Ectodermal cell (in vitro differentiated cells): ENCODE results near the gene TMEM266. TPM values are rescaled to one million over a fixed set of nuclear protein-coding genes. Genes with fewer than 3 reads are reported as not detected.
"Not testable (repeated sequence)": the region's sequence is repeated elsewhere in the genome, so short reads cannot be mapped to it uniquely, and the experiment has no call there.

ENCODE experiments used
- H3K27ac ChIP-seq: 2 replicates; pipeline ENCODE4 v1.7.0; 2013; ENCODE audit warnings: mild to moderate bottlenecking, low read depth, low read length; ENCODE audit not compliant: insufficient read depth, poor library complexity, severe bottlenecking
- H3K27me3 ChIP-seq: 2 replicates; pipeline ENCODE4 v1.7.0; 2013; ENCODE audit warnings: mild to moderate bottlenecking, low read length; ENCODE audit not compliant: insufficient read depth, control insufficient read depth, poor library complexity, severe bottlenecking
- H3K36me3 ChIP-seq: one replicate; pipeline ENCODE4 v1.7.0; 2013; ENCODE audit warnings: low read length; ENCODE audit not compliant: control insufficient read depth, insufficient read depth
- H3K4me1 ChIP-seq: one replicate; pipeline ENCODE4 v1.7.0; 2013; ENCODE audit warnings: low read length; ENCODE audit not compliant: control insufficient read depth, insufficient read depth
- H3K4me3 ChIP-seq: 2 replicates; pipeline ENCODE4 v1.7.0; 2013; ENCODE audit warnings: low read depth, low read length, control low read depth; ENCODE audit not compliant: insufficient read depth
- H3K9me3 ChIP-seq: 2 replicates; pipeline ENCODE4 v1.7.0; 2013; ENCODE audit warnings: mild to moderate bottlenecking, low read length, moderate library complexity; ENCODE audit not compliant: control insufficient read depth
- WGBS, 2 experiments: methylation state at CpG; one replicate each; pipeline ENCODE4 v1.1.7; 2013; ENCODE audit warnings: missing lambda C conversion rate in 2 of 2; 5-methylcytosine and 5-hydroxymethylcytosine counted together
- polyA plus RNA-seq, 4 experiments: library from polyadenylated mRNA; stranded (reverse); fragments of 50-300 nt; gene quantifications; one replicate each; pipeline ENCODE4 v1.2.3, GENCODE V29; 2013

Gene TMEM266
- polyA plus RNA-seq (2013, experiment 1 of 4): 0.96 TPM
- polyA plus RNA-seq (2013, experiment 2 of 4): 0.69 TPM
- 1.2 TPM for polyA plus RNA-seq (2013, experiment 3 of 4)
- polyA plus RNA-seq (2013, experiment 4 of 4): 0.93 TPM

GRCh38 chr15:76059320-76060117 lies at the start of gene TMEM266:
Gene TMEM266, plus strand, starts transcription at chr15:76059985. Its CDS starts 74,279 bp downstream, at chr15:76134264.
- no peaks in the 10 kb centered on the region for H3K9me3 ChIP-seq
- 0% methylated on average over 107 of the region's 107 CpGs for WGBS, 2 experiments
- H3K27me3 ChIP-seq: peaks cover 37% of the 10 kb centered on the region
- no peak within 1 kb of the TSS for H3K27ac ChIP-seq
- no peaks in the 10 kb centered on the region for H3K36me3 ChIP-seq
- H3K4me3 ChIP-seq: peak within 1 kb of the TSS; percentile 62
- H3K4me1 ChIP-seq: no peaks in the 10 kb centered on the region

GRCh38 chr15:76010613-76011012 lies 49.2 kb upstream of the TMEM266 start:
- 100% methylated on average over 1 of the region's 2 CpGs; no CpG with 5 or more reads in 1 of the 2 experiments for WGBS, 2 experiments
- Histone ChIP-seq H3K27ac (no peak overlapping the region), H3K27me3 (no peaks in the 10 kb centered on the region), H3K4me1 (no peaks in the 10 kb centered on the region), H3K4me3 (no peak overlapping the region), H3K9me3 (no peaks in the 10 kb centered on the region), H3K36me3 (no peaks in the 10 kb centered on the region)

GRCh38 chr15:76011627-76012551 lies 47.9 kb upstream of the TMEM266 start, which contains the start of gene NRG4:
Gene NRG4, minus strand, starts transcription at chr15:76012424. Its CDS starts 1,194 bp downstream, at chr15:76011230.
- peak within 1 kb of the TSS; percentile 31 for H3K27ac ChIP-seq
- WGBS, 2 experiments: 84 to 87% methylated on average over 13 of the region's 13 CpGs
- H3K4me3 ChIP-seq: no peak within 1 kb of the TSS
- H3K4me1 ChIP-seq: no peaks in the 10 kb centered on the region
- H3K36me3 ChIP-seq: no peaks in the 10 kb centered on the region
- H3K9me3 ChIP-seq: no peaks in the 10 kb centered on the region
- H3K27me3 ChIP-seq: no peaks in the 10 kb centered on the region

GRCh38 chr15:76013470-76013869 lies 46.3 kb upstream of the TMEM266 start:
- not testable (repeated sequence) for H3K4me3 ChIP-seq, H3K27me3 ChIP-seq, H3K4me1 ChIP-seq, H3K27ac ChIP-seq, H3K36me3 ChIP-seq, H3K9me3 ChIP-seq
- WGBS, 2 experiments: 94 to 98% methylated on average over 3 to 4 of the region's 4 CpGs

- Histone ChIP-seq H3K27ac (no peak overlapping the region), H3K36me3 (no peaks in the 10 kb centered on the region), H3K9me3 (no peaks in the 10 kb centered on the region), H3K4me1 (peaks cover 4% of the 10 kb centered on the region), H3K27me3 (no peaks in the 10 kb centered on the region), H3K4me3 (no peak overlapping the region)
- 88 to 92% methylated on average over 4 of the region's 4 CpGs for WGBS, 2 experiments
These were observed 35.6 kb upstream of the TMEM266 start for GRCh38 chr15:76024021-76024768.

GRCh38 chr15:76032046-76032445 lies 27.7 kb upstream of the TMEM266 start:
- Histone ChIP-seq H3K4me1 (peaks cover 15% of the 10 kb centered on the region), H3K27me3 (no peaks in the 10 kb centered on the region), H3K9me3 (no peaks in the 10 kb centered on the region), H3K36me3 (no peaks in the 10 kb centered on the region), H3K4me3 (no peak overlapping the region), H3K27ac (no peak overlapping the region)
- WGBS, 2 experiments: 88% methylated on average over 1 of the region's 1 CpG; no CpG with 5 or more reads in 1 of the 2 experiments

- Histone ChIP-seq H3K27ac (no peak overlapping the region), H3K36me3 (no peaks in the 10 kb centered on the region), H3K27me3 (no peaks in the 10 kb centered on the region), H3K4me3 (no peak overlapping the region), H3K9me3 (no peaks in the 10 kb centered on the region), H3K4me1 (peaks cover 15% of the 10 kb centered on the region)
- 100% methylated on average over 1 of the region's 1 CpG for WGBS, 2 experiments
These were observed 26.3 kb upstream of the TMEM266 start for GRCh38 chr15:76033438-76033837.

GRCh38 chr15:76034111-76034510 lies 25.7 kb upstream of the TMEM266 start:
- 76 to 91% methylated on average over 2 of the region's 2 CpGs for WGBS, 2 experiments
- no peak overlapping the region for H3K4me3 ChIP-seq
- H3K36me3 ChIP-seq: no peaks in the 10 kb centered on the region
- H3K27ac ChIP-seq: no peak overlapping the region
- H3K9me3 ChIP-seq: no peaks in the 10 kb centered on the region
- H3K27me3 ChIP-seq: no peaks in the 10 kb centered on the region
- H3K4me1 ChIP-seq: peaks cover 15% of the 10 kb centered on the region

- no peak overlapping the region for H3K27ac ChIP-seq
- no peak overlapping the region for H3K4me3 ChIP-seq
These were observed 24.2 kb upstream of the TMEM266 start for GRCh38 chr15:76035593-76035992.

More at GRCh38 chr15:76035593-76035992, 24.2 kb upstream of the TMEM266 start:
- Histone ChIP-seq H3K36me3 (no peaks in the 10 kb centered on the region), H3K9me3 (no peaks in the 10 kb centered on the region), H3K27me3 (no peaks in the 10 kb centered on the region), H3K4me1 (peaks cover 15% of the 10 kb centered on the region)
- WGBS, 2 experiments: 7 to 14% methylated on average over 3 of the region's 3 CpGs
